ENCODE data around the gene PRPF6. TPM values are rescaled to one million over a fixed set of nuclear protein-coding genes. Genes with fewer than 3 reads are reported as not detected.
"Not testable (repeated sequence)": the region's sequence is repeated elsewhere in the genome, so short reads cannot be mapped to it uniquely, and the experiment has no call there.

Gene PRPF6
- total RNA-seq, 1 donor from 2014 or later = 79.6 TPM

DNA sequence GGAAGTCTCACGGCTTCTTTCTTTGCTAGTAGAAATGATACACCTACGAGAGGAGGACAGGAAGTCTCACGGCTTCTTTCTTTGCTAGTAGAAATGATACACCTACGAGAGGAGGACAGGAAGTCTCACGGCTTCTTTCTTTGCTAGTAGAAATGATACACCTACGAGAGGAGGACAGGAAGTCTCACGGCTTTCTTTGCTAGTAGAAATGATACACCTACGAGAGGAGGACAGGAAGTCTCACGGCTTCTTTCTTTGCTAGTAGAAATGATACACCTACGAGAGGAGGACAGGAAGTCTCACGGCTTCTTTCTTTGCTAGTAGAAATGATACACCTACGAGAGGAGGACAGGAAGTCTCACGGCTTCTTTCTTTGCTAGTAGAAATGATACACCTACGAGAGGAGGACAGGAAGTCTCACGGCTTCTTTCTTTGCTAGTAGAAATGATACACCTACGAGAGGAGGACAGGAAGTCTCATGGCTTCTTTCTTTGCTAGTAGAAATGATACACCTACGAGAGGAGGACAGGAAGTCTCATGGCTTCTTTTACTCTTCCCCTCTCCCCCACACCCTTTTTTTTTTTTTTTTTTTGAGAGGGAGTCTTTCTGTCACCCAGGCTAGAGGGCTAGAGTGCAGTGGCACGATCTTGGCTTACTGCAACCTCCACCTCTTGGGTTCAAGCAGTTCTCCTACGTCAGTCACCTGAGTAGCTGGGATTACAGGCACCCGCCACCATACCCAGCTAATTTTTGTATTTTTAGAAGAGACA is 31.6 kb downstream of the PRPF6 start:
- DNase-seq = not testable (repeated sequence)

DNA sequence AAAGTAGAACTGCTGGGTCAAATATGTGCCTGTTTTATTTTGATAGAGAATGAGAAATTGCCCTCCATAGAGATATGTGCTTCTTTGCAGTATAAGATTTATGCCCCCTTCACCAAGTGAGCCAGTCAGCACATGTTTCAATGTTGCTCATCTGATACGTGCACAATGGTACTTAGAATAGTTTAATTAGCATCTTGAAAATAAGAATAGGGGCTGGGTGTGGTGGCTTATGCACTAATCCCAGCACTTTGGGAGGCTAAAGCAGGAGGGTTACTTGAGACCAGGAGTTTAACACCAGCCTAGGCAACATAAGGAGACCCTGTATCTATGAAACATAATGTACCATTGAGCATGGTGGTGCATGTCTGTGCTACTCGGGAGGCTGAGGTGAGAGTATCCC is 34.7 kb downstream of the PRPF6 start:
- no peak for DNase-seq

DNA sequence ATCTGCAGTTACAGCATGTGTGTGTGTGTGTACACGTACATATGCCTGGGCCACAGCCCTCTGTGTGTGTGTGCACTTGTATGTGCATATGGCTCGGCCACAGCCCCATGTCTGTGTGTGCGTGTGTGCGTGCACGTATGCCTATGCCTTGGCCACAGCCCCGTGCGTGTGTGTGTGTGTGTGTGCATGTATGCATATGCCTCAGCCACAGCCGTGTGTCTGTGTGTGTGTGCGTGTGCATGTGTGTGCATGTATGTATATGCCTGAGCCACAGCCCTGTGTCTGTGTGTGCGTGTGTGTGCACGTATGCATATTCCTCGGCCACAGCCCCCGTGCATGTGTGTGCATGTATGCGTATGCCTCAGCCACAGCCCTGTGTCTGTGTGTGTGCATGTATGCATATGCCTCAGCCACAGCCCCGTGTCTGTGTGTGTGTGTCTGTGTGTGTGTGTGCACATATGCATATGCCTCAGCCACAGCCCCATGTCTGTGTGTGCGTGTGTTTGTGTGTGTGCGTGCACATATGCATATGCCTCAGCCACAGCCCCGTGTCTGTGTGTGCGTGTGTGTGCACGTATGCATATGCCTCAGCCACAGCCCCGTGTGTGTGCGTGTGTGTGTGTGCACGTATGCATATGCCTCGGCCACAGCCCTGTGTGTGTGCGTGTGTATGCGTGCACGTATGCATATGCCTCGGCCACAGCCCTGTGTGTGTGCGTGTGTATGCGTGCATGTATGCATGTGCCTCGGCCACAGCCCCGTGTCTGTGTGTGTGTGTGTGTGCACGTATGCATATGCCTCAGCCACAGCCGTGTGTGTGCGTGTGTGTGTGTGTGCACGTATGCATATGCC is 40.4 kb downstream of the PRPF6 start:
- DNase-seq = no peak

DNA sequence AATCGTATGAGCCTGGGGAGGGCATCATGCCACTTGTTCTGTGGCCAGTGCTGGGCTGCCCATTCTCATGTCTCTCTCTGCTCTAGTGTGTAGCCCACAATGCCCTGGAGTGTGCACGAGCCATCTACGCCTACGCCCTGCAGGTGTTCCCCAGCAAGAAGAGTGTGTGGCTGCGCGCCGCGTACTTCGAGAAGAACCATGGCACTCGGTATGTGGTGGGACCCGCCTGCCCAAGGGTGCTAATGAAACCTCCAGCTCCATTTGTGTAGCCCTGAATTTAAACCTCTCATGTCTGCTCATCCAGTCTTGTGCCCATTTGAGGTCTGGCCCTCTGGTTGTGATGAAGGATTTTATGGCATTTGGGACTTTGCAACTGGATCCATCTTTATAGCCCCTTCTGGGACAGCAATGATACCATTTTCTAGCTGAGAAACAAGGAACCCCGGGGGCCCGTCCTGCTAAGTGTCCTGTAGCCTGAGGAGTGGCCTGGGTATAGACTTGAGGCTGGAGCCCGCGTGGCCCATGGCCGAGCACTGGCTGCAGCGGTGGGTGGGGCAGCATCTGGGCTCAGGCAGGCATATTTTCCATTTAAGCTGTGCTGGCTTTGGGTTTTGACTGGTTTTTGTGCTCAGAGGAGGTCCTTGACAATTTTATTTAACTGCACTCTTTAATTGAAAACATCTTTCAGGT is 41.9 kb downstream of the PRPF6 start:
- no peak for DNase-seq

DNA sequence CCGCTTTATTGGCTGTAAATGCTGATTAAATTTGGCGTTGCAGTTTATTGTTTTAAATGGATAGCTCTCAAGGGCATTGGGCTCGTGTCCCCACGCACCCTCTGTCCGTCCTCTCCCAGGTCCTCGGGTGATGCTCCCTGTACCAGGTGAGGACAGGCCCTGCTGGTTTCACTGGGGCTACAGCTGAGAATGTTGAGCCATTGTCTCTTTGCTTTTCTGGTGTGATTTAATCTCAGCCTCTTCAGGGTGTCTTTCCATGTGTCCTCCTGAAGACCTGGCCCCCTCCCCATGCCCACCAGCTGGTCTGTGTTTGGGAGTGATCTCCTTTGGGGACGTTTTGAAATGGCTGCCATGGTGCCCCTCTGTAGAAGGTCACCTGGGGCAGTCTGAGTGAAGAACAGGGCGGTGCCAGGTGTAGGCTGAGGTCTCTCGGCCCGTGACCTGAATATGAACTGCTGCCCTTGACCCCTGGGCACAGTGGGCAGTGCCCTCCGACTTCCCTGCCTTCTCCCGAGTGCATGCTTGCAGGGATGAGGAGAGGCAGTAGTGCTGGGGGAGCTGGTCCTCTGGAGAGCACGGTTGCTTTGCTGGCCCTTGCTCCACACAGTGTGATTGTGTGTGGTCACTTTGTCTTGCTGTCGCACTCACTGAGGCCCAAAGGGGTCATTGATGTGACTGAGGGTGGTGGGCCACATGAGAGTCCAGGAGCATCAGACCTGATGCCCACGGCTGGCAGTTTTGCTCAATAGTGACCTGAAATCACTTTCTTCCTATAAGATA is 42.6 kb downstream of the PRPF6 start:
- no peak for DNase-seq

DNA sequence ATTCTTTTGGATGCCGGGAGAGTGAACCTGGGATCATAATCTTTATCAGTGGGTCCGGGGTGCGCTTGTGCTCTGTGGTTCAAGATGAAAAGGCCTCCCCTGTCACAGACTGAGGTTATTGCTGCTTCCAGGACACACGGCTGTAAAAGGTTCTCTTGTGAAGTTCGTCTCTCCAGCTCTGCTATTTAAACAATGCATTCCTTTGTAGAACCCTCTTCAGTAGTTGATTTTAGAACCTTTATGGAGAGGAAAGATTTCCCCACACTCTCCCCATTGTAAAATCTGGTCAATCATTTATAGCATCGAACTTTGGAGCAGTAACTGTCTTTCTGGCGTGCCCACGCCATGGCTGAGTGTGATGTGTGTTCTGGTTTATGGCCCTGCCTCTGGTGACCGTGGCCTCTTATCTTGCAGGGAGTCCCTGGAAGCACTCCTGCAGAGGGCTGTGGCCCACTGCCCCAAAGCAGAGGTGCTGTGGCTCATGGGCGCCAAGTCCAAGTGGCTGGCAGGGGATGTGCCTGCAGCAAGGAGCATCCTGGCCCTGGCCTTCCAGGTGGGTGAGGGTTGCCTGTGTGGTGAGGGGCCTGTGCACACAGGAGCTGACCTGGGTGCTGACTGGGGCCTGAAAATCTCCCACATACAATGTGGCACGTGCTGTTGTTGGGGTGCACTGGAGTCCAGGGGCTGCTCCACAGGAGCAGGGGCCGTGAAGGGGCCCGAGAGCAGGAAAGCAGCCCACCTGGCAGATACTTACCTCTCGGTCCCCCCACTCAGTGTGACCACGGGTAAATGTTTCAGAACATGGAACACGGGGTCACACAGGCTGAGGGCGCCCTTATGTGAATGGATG is 43.4 kb downstream of the PRPF6 start:
- DNase-seq = no peak

DNA sequence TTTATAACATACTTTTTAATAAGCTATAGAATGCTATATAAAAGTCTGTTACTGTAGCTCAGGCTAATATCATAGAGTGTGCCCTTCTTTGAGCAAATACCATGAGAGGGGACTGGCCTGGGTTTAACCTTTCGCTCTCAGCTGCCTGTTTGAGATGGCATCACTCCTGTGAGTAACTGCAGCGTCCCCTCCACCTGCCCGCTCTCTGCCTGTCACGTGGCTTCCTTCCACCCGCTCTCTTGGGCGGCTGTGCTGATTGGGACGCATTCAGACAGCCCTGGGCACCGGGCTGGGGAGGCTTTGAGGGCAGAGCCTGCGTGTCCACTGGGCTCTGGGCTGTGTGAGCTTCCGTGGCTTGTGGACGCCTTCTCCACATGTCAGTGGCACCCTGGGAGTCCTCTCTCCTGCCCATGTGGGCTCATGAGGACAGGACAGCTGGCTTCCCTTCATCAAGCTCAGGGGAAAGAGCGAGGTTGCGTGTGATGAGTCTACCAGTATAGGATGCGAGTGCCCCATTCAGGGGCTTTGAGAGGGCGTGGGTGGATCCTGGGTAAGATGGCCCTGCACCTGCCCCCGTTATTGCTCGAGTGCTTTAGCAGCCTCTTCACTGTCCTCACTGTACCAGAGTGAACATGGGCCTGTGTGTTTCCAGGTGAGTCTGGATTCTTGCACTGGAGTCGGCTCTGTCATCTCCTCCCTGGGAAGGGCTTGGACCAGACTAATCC is 44.3 kb downstream of the PRPF6 start:
- DNase-seq = no peak

DNA sequence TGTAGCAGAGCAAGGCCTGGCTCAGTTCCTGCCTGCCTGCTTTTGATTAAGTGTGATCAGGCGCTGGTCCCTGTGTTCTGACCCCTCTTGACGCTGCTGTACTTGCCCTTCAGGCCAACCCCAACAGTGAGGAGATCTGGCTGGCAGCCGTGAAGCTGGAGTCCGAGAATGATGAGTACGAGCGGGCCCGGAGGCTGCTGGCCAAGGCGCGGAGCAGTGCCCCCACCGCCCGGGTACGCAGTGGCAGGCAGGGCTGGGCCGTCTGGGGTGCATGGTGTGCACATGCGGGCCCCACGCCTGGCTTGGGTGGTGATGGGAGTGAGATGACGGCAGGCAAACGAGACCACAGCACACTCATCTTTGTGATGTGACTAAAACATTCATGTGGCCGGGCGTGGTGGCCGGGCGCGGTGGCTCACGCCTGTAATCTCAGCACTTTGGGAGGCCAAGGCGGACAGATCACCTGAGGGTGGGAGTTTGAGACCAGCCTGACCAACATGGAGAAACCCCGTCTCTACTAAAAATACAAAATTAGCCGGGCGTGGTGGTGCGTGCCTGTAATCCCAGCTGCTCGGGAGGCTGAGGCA is 45.0 kb downstream of the PRPF6 start:
- DNase-seq = no peak

DNA sequence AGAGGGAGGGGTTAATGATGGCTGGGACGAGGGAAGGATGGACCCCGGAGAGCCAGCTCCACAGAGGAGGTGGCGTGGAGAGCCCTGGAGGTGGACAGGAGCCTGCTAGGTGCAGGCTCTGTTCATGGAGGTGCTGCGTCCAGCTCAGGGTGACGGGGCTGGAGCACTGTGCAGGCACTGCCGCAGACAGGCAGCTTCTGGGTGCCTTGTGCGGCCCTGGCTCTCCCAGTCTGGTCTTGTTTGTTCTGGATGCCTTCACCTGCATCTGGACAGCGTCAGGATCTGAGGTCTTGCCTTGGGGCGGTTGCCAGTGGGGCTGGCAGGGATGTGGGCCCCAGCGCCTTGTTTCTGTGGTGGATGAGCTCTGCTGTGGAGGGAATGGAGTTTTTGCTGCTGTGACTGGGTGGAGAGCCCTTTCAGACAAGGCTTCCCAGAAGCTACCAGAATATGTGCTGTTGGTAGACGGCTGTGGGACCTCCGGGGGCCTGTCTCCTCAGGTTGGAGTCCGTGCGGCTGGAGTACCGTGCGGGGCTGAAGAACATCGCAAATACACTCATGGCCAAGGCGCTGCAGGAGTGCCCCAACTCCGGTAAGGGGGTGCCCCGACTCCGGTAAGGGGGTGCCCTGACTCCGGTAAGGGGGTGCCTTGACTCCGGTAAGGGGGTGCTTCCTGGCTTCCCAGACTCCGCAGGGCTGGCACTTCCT is 47.2 kb downstream of the PRPF6 start:
- DNase-seq = no peak

DNA sequence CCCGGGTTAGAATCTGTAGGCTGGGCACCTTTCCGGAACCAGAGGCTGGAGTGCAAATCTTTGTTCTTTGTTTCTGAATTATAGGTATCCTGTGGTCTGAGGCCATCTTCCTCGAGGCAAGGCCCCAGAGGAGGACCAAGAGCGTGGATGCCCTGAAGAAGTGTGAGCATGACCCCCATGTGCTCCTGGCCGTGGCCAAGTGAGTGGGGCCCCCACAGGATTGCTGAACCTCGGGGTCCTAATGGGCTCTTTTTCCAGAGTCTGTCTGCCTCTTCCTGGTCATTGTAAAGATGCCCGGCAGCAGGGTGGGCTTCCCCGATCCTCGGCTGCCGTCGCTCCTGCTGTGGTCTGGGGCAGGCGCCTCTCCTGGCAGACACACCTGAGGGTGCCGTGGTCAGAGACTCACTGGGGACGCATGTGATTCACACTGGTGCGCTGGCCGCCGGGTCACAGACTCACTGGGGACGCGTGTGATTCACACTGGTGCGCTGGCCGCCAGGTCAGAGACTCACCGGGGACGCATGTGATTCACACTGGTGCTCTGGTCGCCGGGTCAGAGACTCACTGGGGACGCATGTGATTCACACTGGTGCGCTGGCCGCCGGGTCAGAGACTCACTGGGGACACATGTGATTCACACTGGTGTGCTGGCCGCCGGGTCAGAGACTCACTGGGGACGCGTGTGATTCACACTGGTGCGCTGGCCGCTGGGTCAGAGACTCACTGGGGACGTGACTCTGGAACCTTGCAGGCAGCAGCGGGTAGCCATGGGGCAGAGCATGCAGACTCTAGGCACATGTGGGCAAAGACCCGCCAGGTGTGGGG is 48.6 kb downstream of the PRPF6 start:
- no peak for DNase-seq

DNA sequence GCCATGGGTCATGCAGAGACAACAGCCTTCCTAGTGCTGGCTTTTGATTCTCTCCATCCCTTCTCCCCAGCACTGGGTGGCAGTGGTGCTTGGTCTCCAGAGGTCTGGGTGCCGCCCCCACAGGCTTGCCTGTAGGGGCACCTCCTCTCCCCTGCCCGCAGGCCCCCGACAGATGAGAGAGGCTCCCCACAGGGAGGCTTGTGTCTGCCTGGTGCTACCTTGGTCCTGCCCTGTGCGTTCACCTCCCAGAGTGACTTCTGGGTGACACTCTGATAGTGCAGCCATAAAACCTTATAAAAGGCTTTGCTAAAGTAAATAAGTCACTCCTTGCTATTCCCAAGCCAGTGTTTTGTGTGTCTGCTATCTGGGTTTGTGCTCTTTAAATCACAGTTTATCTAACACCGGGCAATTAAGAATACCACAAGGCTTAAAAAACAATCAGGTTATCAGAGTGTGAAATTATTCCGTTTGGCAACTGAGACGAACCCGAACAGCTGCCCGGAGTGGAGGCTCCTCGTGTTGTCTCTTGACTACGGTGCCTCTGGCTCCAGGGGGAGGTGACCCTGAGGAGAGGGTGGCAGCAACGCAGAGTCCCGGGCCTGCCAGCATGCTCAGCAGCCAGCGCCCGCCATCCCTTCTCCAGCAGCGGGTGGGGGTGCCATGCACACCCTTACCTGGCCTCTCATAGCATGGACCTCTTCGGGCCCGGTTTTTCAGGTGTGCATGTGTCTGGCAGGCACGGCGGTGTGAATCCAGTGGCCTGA is 49.6 kb downstream of the PRPF6 start:
- DNase-seq = no peak

DNA sequence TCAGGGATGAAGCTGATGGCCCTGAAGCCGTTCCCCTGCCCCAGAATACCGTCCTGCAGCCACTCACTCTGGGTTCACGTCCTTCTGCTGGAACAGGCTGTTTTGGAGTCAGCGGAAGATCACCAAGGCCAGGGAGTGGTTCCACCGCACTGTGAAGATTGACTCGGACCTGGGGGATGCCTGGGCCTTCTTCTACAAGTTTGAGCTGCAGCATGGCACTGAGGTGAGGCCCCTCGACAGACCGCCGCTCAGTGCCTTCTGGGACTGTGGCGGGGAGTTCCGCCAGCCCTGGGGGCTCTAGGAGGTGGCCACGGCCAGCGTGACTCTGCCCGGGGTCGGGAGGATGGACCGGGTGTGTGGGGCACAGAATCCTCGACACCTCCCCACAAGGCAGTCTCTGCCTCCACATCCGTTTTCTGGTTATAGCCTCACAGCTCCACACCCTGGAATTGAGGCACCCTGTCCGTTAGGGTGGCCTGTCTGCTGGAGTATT is 50.9 kb downstream of the PRPF6 start:
- DNase-seq = no peak

DNA sequence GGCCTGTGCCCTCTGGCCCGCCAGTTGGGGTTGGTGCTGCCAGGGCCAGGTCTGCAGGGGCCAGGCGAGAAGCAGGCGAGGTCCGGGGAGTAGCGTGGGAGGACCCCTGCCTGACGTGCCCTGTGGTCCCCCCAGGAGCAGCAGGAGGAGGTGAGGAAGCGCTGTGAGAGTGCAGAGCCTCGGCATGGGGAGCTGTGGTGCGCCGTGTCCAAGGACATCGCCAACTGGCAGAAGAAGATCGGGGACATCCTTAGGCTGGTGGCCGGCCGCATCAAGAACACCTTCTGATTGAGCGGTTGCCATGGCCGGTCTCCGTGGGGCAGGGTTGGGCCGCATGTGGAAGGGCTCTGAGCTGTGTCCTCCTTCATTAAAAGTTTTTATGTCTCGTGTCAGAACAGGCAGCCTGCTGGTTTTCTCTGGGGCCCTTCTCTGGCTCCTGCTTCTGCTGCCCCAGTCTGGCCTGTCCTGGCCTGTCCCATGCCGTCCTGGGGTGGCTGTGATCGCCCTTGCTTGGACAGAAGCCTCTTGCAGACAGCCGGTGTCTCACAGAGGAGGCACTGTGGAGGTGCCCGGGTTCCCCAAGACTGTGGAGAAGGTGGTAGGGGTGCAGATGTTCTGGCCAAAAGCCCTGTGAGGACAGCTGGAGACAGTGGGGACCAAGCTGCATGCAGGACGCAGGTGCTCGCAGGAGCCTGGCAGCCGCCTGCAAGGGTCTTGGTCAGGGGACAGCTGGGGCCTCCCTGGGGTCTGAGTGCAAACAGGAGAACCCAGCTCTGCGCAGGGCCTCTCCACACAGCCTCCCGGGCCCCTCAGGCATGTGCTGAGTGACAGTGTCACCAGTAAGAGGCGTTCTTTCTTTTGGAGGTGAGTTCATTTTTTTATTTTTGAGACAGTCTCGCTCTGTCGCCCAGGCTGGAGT is 52.0 kb downstream of the PRPF6 start:
- DNase-seq = no peak

DNA sequence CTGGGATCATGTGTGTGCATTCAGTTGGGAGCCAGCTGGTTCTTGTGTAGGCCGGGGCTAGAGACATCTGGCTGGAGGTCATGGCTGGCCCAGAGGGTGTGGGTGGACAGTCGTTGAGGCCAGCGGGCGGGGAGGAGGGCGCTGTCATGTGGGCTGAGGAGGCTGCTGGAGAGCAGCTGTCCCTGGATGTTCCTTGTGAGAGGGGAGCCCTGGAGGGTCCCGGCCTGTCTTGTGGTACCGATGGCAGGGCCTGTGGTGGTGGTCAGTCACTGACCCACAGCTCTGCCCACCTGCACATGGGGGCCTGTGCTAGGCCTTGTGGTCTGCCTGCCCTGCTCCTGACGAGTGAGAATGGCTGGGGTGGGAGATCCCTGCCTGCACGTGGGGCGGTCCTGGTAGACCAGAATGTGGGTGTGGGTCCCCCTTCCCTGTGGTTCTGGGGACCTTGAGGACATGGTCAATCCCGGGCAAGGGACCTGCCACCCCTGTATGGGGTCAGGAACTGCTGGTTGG is 53.1 kb downstream of the PRPF6 start:
- no peak for DNase-seq

DNA sequence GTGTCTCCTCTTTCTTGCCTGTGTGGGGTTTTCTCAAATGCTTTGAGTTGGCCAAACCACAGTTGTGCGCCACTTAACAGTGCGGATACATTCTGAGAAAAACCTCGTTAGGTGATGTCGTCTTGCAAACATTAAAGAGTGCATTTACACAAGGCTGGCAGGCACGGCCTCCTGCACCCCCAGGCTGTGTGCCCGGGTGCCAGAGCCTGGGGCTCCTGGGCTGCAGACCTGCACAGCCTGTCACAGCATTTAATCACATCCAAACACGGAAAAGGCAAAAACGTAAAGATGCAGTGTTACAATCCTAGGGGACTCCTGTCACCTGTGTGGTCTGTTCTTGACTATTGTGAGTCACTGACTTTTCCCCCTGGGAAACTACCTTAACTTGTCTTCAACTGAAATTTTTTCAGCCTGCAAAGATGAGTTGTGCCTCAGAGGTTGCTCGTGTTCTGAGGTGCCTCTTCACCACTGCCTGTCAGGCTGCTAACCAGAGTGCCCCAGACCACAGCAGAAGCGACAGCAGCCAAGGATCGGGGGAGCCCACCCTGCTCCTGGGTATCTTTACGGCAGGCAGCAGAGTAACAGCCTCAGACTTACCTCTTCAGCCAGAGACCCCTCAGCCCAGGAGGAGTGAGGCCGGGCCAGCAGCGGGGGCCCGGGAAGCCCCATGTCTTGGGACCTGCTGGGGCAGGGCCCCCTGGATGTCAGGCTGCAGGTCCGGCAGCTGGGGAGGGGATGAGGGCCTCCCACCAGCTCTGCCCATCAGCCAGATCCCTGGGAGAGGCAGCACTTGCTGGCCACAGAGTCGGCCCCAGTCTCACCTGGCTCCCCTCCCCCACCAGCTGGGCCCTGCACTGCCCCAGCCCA is 54.4 kb downstream of the PRPF6 start:
- DNase-seq = no peak

DNA sequence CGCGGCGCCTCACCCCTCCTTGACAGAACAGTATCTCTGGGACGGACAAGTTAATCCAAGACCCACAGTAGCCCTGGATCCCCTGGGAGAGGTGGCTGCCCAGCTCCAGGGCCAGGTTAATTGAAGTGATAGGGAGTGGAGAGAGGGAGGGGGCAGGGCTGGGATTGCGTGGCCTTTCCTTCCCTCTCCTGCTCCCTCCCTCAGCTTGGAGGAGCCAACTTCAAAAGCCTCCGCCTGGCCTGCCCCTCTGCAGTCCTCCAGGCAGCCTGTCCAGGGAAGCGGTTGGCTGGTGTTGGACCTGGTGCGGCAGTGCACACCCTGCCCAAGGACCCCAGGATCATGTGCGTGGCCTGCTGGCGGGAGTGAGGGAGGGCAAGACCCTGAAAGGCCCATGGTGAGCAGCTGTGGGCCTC is 55.0 kb downstream of the PRPF6 start, which contains the start of gene C20orf204:
C20orf204 (plus strand) TSS at position 250 of the 413 bp plus-strand sequence; CDS start at position 392, 142 bp downstream.
- DNase-seq = no peak

All from dermis blood vessel endothelial cell (primary cell).